Glutamatergic neuron (in vitro differentiated cells): ENCODE data around the gene TBC1D22A. TPM values are rescaled to one million over a fixed set of nuclear protein-coding genes. Genes with fewer than 3 reads are reported as not detected.
A peak's percentile ranks its signal among the peaks of the same experiment; 100 is the strongest.

ENCODE experiments used
- DNase-seq: peaks from one replicate; pipeline ENCODE4 v3.0.0; 2022
- H3K27ac Mint-ChIP-seq: one replicate; pipeline ENCODE4 v1.8.0; 2020; ENCODE audit warnings: mild to moderate bottlenecking, mixed read lengths, inconsistent platforms; ENCODE audit not compliant: unreplicated experiment
- H3K27me3 Mint-ChIP-seq: one replicate; pipeline ENCODE4 v1.8.0; 2020; ENCODE audit warnings: mild to moderate bottlenecking, moderate library complexity, mixed read lengths, inconsistent platforms; ENCODE audit not compliant: unreplicated experiment
- H3K36me3 Mint-ChIP-seq: one replicate; pipeline ENCODE4 v1.8.0; 2020; ENCODE audit warnings: mild to moderate bottlenecking, mixed read lengths, inconsistent platforms; ENCODE audit not compliant: unreplicated experiment
- H3K4me1 Mint-ChIP-seq: one replicate; pipeline ENCODE4 v1.8.0; 2020; ENCODE audit warnings: mild to moderate bottlenecking, low read depth, mixed read lengths, inconsistent platforms; ENCODE audit not compliant: unreplicated experiment
- H3K4me3 Mint-ChIP-seq: one replicate; pipeline ENCODE4 v1.8.0; 2020; ENCODE audit warnings: mild to moderate bottlenecking, mixed read lengths, inconsistent platforms; ENCODE audit not compliant: unreplicated experiment
- H3K9me3 Mint-ChIP-seq: one replicate; pipeline ENCODE4 v1.8.0; 2020; ENCODE audit warnings: mild to moderate bottlenecking, moderate library complexity, mixed read lengths, inconsistent platforms; ENCODE audit not compliant: unreplicated experiment
- total RNA-seq: library from RNA; stranded (reverse); fragmentation: NEBNext Ultra II Directional; extraction: Animal tissue kit (Norgen Biotek cat#: 25700); gene quantifications from one replicate; pipeline ENCODE4 v1.2.1, GENCODE V29; 2021; ENCODE audit not compliant: unreplicated experiment
- TF ChIP-seq, protein P1 (sequence below): fragments of 200-600 bp; sonication (generic); IDR thresholded peaks from one replicate; pipeline ENCODE4 v1.5.0; 2021; ENCODE audit not compliant: partially characterized antibody, unreplicated experiment

Gene TBC1D22A
- total RNA-seq, 1 donor from 2014 or later, result 23.0 TPM

DNA sequence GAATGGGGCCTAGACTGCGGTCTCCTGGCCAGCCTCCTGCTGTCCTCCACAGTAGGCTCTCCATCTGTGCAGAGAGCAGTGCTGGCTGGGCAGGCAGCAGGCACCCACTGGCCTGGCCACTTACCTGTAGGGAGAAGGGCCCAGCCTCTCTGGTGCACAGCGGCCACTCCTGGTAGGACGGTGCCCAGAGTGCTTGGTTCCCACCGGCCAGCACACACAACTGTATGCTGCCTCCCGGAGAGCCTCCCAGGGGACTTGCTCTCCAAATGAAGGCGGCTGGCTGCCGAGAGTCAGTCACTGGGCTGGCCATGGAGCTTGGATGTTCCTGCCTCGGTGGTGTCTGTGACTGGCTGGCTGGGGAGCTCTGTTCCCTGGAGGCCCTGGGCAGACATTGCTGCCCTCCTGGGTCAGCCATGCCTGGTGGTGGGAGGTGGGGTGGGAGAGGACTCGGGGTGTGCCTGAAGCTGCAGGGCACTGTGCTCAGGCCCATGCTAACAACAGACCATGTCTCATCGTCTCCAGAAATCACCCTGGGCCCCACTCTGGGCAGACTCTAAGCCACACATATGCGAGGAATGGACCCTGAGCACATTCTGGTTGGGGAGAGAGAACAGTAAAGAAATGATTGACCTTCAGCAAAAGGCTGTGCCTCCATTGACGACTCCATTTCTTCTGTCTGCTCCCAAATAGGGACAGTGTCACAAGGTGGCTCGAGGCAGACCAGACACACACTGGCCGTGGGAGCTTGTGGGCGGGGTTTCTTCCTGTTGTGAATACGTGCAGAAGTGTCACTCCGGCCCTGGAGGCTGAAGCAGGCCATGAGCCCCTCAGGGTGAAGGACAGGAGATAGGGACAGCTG is 350.8 kb downstream of the TBC1D22A start:
- H3K4me3 Mint-ChIP-seq, result no peak overlapping the region
- H3K27ac Mint-ChIP-seq, result no peak overlapping the region

DNA sequence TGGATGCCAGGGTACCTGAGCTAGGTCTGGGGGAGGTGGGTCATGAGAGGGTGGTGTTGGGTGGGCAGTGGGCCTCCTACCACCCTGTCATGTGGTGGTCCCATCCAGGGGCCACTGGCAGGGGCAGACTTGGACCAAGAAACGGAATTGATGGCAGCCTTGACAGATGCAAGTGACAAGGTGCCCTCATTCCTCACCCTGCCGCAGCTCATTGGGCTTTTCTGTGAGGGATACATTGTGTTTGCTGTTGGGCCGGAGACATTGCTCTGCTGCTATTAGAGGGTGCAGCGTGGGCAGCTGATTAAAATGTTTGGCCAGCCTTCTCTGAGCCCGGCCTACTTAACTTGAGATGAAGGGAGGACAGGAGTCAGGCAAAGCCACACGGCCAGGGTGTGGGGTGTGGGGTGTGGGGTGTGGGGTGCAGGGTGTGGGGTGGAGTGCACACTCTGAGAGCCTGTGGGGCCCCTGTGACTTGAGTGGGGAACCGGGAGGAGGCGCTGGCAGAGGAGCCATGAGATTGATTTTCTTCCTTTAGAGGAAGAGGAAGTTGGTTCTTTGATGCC is 351.5 kb downstream of the TBC1D22A start:
- Mint-ChIP-seq H3K27me3 (peaks cover 8% of the 10 kb centered on the region), H3K36me3 (no peaks in the 10 kb centered on the region), H3K4me3 (peak overlapping the region; percentile 31), H3K27ac (no peak overlapping the region), H3K4me1 (peaks cover 3% of the 10 kb centered on the region), H3K9me3 (peaks cover 12% of the 10 kb centered on the region)
- DNase-seq, result no peak
- TF ChIP-seq, protein P1, sequence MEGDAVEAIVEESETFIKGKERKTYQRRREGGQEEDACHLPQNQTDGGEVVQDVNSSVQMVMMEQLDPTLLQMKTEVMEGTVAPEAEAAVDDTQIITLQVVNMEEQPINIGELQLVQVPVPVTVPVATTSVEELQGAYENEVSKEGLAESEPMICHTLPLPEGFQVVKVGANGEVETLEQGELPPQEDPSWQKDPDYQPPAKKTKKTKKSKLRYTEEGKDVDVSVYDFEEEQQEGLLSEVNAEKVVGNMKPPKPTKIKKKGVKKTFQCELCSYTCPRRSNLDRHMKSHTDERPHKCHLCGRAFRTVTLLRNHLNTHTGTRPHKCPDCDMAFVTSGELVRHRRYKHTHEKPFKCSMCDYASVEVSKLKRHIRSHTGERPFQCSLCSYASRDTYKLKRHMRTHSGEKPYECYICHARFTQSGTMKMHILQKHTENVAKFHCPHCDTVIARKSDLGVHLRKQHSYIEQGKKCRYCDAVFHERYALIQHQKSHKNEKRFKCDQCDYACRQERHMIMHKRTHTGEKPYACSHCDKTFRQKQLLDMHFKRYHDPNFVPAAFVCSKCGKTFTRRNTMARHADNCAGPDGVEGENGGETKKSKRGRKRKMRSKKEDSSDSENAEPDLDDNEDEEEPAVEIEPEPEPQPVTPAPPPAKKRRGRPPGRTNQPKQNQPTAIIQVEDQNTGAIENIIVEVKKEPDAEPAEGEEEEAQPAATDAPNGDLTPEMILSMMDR, result no peak

More for the DNA sequence above, 350.8 kb downstream of the TBC1D22A start:
- DNase-seq, result no peak
- peaks cover 3% of the 10 kb centered on the region for H3K4me1 Mint-ChIP-seq
- TF ChIP-seq, protein P1, result no peak
- peaks cover 15% of the 10 kb centered on the region for H3K9me3 Mint-ChIP-seq
- peaks cover 8% of the 10 kb centered on the region for H3K27me3 Mint-ChIP-seq
- H3K36me3 Mint-ChIP-seq, result no peaks in the 10 kb centered on the region

DNA sequence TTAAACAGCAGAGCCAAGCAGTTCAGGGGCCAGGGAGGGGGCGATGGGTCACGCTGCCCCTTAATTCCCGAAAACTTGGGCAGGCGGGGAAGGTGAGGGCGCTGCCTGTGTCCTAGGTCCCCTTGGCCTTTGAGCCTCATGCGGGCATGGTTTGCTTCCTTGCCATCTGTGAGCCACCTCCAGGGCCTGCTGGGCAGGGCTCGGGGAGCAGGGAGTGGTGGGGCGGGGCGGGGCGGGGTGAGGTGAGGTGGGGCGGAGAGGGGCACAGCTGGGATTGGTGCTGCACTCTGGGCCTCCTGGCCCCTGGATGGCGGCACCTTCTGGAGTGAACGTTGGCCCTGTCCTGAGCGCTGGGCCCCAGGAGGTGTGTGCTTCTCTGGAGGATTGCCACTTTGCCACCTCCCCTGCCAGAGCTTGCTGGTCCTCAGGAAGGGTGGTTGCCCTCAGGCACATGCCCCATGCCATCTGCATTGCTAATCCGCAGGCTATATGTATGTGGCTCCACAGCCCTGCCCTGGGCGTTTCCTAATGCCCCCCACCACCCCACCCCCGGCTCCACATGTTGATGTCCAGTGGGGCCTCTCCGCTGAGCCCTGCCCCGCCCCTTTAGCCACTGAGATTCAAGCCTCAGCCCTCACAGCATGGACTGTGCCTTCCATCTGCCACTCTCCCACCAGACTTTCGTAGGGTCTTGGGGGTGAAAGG is 352.5 kb downstream of the TBC1D22A start:
- H3K9me3 Mint-ChIP-seq, result peaks cover 7% of the 10 kb centered on the region
- H3K27ac Mint-ChIP-seq, result no peak overlapping the region
- DNase-seq, result peak; percentile 12
- H3K4me3 Mint-ChIP-seq, result no peak overlapping the region
- H3K36me3 Mint-ChIP-seq, result no peaks in the 10 kb centered on the region
- H3K4me1 Mint-ChIP-seq, result peaks cover 3% of the 10 kb centered on the region
- H3K27me3 Mint-ChIP-seq, result peaks cover 8% of the 10 kb centered on the region
- TF ChIP-seq, protein P1, result no peak

DNA sequence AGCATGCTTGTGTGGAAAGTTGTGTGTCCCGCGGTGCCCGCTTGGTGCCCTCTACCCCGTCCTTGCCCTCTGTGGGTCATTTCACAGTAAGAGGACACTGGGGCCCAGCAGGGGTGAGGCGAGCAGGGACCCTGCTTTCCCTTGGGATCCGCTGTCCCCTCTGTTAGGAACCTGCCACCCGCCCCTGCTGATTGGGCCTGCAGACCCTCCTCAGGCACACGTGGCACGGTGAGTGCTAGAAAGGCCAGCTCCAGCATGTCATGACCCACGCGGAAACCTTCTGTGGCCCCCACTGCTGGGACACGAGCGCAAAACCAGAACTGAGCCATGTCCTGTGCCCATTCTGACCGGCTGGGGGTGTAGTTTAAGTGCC is 353.1 kb downstream of the TBC1D22A start:
- TF ChIP-seq, protein P1, result no peak
- H3K4me3 Mint-ChIP-seq, result no peak overlapping the region
- no peaks in the 10 kb centered on the region for H3K36me3 Mint-ChIP-seq
- no peak overlapping the region for H3K27ac Mint-ChIP-seq
- H3K4me1 Mint-ChIP-seq, result peaks cover 3% of the 10 kb centered on the region
- DNase-seq, result no peak
- H3K27me3 Mint-ChIP-seq, result peaks cover 8% of the 10 kb centered on the region
- H3K9me3 Mint-ChIP-seq, result peaks cover 7% of the 10 kb centered on the region
